IPS-NIHi7 (cell line): ENCODE measurements around the gene MAEA.
"Not testable (repeated sequence)": the region's sequence is repeated elsewhere in the genome, so short reads cannot be mapped to it uniquely, and the experiment has no call there.

ENCODE experiments used
- DNase-seq: peaks from one replicate; pipeline ENCODE4 v3.0.0; 2012; ENCODE audit warnings: mixed read lengths; ENCODE audit errors: extremely low spot score

MAEA gene

DNA sequence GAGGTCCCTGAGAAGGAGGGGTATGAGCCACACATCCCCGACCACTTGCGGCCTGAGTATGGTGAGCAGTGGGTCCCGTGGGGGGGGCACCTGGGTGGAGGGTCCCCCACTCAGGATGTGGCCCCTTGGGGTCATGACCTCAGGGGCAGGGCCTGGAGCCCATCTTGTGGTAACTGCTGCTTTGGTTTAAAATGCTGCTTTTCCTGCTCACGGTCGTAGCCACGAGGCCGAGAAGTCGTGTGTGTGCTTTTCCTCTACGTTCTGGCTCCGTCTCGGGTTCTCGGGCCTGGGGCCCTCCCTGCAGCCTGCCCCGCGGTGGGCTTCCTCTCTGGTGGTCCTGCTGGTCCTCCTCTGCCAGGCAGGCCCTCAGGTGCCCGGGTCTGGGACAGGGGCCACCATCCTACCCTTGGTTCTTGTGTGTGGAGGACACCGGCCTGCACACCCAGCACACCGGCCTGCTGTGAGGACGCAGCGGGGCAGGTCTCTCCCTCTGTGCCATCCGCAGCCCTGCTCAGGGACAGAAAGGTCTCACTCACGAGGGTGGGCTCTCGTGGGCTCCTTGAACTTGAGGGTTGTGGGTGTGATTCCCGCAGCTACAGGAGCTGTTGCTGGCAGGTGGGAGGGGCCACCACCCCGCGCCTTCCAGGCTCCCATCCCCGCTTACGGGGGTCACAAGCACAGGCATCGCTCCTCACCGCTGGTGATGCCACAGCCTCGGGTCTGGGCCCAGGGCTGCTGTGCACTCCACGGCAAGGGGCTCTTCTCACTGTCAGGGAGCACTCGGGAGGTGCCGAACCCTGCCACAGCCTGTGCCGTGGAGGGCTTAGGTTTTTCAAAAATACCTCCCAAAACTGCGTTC is 76.9 kb downstream of the MAEA start:
- no peak for DNase-seq

DNA sequence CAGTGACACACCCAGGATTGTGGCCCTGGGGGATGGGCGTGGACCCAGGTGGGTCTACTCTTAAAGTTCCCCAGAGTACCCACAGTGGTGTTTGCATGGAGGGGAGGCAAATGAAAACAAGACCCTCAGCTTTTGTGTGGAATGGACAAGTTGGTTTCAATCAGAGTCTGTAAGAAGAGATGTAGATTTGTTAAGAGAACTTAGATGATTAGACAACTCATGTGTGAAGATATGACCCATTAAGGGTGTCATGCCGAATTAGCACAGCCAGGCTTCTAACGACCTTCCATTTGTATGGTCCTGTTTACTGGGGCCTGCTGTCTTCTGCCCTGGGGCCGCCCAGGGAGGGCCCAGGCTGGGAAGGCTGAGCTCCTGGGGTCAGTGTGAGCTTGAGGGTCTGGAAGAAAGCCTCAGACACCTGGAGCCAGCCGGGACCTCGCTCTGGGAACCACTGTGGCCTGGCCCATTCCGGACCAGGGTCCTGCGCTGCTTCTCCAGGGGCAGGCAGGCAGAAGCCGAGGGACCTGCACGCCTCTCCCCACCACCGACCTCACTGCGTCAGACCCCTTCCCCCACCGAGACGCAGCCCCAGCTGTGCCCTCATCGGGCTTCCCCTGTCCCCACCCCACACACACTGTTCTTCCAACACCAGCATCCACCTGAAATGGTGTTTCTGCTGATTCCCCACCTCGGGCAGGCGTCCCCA is 77.7 kb downstream of the MAEA start:
- DNase-seq = no peak

DNA sequence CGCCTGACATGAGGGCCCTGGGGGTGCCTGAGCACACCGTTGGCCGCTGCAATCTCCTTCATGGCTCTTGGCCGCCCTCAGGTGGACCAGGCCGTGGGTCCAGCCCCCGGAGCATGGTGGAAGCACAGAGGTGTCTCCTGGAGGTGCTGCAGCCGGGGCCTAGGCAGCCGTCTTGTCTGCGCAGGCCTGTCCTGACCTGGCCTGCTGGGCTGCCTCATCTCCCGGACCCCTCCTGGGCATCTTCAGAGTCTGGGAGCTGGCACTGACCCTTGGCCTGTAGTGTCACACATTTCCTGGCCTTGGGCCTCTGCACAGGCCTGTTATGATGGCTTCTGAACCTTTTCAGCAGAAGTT is 78.2 kb downstream of the MAEA start:
- no peak for DNase-seq

DNA sequence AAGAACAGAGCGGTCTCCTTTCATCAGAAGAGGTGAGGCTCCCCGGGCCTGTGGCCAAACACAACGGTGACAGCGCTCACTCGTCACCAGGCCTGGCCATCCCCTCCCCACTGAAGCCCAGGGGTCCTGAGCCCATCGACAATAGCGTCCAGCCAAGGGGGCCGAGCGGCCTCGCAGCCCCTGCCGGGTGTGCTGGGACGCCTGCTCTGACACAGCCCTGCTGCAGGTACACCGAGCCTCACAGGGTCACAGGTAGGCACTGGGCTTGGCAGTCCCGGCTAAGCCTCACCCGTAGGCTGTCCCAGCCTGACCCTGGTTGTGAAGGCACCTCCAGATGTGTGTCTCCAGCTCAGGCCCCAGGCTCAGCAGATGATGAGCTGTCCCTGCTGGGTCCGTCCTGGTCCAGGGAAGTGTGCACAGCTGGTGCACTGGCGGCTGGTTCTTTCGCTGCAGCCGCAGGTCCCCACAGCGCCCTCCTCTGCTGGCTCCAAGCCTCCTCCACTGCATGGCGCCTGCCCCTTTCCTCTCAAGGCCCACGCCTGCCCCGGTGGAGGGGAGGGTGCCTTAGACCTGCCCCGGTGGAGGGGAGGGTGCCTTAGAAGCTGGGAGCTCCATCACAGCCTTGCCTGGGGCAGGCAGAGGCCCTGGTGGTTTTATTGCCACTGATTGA is 78.9 kb downstream of the MAEA start:
- no peak for DNase-seq

DNA sequence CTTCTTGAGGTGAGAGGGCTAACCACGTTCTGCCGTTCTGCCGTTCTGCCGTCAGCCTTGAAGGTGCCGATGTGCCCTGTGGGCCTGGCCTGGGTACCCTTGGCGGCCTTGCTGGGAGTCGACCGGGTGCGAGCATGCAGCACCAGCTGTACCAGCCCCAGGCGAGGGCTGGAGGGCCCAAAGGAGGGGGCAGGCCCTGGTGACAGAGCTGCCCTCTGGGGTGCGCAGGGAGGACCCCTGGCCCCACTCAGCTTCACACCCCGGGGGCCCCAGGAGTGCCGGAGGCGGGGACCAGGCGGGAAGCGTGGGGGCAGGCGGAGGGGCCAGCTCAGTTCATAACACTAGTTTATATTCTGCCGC is 79.4 kb downstream of the MAEA start:
- DNase-seq = no peak

DNA sequence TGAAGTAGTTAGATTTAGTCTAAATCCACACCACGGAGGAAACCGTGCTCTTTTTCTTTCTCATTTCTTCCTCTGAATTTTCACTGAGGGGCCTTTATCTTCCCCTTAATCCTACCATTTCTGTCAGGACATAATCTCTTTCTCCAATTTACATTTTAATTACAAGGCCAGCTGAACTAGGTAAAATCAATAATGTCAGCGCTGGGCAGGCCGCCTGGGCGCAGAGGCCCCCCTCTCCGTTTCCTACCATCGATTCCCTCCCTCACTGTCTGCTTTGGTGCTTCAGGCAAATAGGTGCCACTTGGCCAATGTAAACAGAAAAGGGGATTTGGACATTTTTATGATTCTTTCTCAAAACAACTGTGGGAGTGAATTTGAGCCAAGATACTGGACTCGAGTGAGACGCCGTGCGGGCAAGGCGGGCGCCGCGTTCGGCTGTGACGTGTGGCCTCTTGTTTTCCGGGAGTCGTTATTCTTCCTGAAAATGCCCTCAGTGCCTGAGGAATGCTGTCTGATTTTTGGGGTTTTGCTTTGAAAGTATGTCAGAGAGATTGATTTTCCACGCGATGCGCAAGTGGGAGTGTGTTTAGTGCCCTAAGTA is 79.9 kb downstream of the MAEA start:
- DNase-seq = no peak

DNA sequence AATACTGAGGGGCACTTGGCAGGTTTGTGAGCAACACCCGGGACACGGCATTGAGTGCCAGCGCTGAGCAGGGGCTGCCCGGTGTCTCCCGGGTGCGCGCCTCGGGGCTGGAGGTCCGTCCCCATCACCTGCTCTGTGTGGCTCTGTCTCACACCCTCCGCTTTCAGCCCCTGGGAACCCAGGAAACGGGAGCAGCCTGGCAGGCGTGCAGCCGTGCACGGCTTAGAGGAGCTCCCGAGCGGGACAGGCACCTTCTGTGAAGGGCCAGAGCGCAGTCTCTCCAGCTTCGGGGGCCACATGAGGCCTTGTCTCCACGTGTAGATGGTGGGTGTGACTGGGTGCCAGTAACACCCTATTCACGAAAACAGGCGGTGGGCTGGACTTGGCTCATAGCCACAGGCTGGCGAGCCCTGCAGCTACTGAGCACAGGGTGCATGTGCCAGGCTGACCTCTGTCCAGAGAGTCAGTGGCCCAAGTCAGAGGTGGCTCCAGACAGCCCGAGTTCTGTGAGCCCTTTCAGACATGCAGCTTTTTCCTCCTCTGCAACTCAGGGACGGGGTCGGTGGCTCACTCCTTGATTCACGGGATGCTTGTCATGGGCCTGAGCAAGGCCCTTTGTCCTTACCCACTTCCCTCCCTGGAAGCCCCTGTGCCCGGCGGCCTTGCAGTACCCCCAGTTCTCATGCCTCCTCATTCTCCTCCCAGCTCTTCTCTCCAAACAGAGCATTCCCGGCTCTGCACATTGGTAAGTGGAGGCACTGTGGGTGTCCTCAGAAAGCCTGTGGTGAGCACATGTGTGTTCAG is 80.8 kb downstream of the MAEA start:
- DNase-seq = no peak

DNA sequence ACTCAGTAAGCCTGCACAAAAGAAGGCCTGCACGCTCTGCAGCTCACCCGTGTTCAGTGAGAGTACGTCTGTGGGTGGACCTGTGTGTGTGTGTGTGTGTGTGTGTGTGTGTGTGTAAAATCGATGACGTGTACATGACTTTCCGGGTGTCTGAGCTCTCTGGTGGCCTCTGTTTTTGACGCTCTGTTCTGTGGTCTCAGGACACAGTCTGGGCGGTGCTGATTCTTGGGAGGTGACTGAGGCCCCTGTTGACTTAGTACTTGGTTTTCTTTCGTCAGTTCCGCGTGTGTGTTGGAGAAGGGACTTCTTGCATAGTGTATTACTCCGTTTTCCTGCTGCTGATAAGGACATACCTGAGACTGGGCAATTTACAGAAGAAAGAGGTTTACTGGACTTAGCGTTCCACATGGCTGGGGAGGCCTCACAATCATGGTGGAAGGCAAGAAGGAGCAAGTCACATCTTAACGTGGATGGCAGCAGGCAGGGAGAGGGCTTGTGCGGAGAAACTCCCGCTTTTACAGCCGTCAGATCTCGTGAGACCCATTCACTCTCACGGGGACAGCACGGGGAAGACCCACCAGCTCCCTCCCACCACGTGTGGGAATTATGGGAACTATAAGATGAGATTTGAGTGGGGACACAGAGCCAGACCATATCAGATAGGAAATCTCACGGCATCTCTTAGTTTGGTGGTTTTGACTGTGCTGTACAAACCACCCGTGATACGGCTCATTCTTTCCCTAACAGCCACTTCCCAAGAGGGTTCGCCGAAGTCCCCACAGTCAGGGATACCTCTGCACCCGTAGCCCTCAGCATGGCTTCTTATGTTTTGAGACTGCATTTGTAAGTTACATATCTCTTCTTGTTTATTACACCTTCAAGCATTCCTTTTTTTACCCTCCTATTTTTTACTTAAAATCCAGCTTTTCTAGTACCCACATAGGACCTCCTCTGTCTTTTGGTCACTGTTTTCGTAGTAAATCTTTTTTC is 81.8 kb downstream of the MAEA start:
- DNase-seq = no peak

DNA sequence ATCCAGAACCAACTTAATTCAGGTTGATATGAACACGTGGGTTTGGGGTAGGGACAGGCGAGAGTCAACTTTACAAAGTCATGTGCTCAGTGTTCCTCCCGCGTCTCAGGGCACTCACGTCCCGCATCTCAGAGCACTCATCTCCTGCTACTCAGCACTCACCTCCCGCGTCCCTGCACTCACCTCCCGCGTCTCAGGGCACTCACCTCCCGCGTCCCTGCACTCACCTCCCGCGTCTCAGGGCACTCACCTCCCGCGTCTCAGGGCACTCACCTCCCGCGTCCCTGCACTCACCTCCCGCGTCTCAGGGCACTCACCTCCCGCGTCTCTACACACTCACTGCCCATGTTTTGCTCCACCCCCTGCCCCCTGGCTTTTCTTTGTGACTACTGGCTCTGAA is 82.9 kb downstream of the MAEA start:
- not testable (repeated sequence) for DNase-seq

DNA sequence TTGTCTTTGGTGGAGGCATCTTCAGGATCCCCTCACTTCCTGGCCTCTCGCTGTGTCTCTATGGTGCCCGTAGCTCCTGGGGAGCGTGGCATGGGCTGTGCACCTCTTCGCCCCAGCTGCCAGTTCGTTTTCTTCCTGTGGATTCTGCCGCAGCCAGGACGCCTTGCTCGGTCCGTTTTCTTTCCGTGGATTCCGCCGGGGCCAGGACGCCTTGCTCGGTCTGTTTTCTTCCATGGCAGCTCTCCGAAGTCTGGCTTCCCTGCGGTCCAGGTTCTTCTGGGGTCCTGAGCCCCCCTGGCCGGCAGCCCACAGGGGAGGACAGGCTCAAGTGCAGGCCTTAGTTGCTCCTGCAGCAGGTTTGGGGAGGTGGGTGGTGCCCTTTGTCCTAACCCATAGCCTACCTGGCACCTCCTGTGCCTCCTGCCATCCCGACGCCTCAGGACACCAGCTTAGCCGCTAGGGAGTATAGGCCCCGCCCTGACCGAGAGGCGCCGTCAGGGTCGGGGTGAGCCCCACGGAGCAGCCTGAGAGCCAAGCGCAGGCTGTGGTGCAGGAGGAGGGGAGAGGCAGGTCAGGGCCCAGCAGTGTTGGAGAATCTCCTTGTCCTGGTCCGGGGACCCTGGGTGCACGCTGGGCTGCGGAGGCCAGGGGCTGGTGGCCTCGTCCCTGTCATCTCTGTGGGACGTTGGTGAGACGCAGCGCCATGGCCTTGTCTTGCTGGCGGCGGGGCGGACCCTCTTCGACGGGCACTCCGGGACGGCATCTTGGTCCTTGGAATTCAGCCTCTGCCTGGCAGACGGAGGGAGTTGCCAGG is 84.4 kb downstream of the MAEA start:
- no peak for DNase-seq

DNA sequence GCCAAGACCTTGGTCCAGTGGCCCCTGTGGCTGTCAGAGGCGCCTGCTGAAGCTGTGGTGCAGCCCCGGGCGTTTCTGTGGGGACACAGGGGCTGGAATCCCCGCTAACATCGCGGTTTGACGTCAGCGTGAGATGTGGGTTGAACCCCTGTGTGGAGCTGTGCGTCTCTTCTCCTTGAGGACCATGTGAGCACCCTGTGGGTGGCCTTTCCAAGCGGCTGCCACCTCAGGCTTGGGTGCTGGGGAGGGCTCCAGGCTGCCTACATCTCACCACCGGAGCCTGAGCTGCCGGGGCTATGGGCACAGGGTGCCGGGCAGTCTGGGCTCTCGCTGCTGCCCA is 85.0 kb downstream of the MAEA start:
- no peak for DNase-seq

DNA sequence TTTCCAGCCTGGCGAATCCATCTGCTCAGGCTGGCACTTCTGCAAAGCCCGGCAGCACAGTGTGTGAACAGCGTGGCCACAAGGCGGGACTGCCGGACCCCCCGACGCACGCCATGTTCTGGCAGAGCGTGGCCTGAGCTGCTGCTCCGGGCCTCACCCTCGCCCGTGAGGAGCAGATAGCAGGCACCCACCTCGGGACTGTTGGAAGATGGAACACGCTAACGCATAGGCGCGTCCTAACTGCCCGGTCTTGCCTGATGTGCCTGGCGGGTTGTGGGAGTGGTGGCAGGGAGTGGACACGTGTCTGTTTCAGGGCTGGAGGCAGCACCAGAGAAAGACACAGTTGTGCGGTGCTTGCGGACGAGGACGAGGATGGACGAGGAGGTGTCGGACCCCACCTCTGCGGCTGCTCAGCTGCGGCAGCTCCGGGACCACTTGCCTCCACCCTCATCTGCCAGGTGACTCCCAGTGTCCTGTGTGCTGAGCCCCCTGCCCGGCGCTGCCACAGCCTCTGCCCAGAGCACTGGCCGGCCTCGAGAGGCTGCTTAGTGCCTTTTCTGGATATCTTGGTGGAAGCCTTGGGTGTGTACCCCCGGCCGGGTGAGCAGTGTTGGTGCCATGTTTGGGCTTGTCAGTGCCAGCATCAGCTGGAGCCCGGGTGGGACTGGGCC is 85.5 kb downstream of the MAEA start:
- DNase-seq = no peak

DNA sequence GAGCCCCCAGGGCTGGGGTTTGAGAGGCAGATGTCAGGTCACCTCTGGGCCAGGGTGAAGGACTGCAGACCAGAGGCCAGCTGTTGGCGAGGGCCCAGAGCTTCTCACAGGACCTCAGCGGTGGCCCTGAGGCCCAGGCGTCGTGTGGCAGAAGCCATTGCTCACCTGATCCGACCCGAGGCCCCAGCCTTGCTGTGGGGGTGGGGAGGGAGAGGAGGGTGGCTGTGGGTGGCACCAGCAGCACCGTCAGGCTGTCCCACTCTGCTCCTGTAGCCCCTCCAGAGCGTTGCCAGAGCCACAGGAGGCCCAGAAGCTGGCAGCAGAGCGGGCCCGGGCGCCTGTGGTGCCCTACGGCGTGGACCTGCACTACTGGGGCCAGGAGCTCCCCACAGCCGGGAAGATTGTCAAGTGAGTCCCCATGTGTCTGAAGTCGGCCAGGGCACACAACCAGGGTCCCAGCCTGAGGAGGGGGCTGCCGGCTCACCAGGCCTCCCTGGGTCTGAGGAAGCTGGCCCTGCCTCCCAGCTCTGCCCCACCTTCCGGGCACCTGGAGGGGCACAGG is 86.2 kb downstream of the MAEA start:
- no peak for DNase-seq

DNA sequence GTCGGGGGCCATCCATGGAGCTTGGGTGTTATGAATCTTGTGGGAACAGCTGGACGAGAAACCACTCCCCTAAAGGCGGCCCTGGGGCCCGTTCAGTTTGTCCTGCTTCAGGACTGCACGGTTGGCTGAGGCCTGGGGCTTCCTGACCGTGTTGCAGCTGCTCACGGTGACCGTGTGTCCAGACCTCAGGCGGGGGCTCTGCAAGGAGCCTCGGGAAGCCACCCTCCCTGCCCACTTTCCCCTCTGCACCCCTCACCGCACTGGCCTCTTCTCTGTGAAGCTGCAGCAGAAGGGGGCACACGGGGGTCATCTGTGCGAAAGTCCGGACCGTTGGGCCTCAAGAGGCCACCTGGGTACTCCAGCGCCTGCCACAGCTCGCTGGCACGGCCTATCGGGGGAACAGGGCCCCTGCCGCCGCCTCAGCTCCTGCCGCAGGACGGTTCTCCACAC is 86.7 kb downstream of the MAEA start:
- no peak for DNase-seq

DNA sequence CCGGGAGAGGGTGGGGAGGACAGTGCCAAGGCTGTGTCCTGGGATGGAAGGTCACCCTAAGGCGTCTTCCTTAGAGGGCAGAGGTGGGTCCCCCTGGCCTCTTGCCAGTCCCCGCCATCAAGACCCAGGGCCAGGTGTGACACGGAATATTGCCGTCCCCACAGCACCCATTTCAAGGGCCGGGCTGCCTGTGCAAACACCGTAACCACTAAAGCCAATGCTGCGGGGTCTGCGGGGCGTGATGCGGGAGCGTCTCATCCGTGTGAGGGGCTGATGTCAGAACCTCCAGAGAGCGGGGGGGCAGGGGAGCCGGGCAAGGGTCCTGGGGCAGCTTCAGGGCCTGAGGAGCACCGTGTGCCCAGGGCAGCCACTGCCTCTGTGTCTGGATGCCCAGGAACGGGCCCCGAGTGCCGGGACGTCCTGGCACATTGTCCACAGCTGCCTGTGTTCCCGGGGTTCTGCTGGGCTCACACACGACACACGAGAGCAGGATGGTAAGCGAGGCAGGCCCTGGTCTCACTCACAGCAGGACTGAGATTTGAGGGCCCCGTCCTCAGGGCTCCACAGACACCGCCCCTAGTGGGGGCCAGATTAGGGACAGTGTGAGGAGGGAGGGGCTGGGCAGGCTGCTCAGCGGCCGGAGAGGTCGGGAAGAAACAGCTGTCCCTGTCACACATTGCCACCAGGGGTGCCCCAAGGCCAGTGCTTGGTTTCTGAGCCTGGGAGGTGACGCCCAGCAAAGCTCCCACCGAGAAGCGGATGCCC is 87.3 kb downstream of the MAEA start:
- no peak for DNase-seq

DNA sequence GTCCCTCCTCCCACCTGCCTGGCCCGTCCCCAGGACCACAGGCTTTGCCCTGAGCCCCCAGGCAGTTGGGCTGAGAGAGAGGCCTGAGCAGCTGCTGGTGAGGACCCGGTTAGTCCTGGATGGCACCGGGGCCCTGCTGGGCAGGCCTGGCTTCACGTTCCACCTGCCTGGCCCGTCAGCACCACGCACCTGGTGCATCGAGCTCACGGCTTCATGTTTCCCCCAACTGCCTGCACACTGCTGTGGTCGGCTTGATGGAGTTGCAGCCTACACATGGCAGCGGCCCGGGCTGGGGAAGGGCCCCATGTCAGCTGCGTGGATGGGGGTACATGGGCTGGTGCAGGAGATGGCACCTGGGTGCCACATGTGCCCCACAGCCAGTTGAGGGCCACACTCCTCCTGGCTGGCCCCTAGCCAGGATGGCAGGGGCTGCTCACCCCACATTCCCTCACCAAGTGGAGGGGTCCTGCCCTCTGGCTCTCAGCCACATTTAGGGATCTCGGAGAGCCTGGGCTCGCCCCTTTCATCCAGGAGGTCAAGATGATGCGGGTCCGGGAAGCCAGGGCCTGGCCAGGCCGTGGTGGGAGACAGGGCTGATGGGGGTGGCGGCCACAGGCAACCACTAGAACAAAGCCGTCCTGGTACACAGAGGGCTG is 88.0 kb downstream of the MAEA start:
- no peak for DNase-seq

DNA sequence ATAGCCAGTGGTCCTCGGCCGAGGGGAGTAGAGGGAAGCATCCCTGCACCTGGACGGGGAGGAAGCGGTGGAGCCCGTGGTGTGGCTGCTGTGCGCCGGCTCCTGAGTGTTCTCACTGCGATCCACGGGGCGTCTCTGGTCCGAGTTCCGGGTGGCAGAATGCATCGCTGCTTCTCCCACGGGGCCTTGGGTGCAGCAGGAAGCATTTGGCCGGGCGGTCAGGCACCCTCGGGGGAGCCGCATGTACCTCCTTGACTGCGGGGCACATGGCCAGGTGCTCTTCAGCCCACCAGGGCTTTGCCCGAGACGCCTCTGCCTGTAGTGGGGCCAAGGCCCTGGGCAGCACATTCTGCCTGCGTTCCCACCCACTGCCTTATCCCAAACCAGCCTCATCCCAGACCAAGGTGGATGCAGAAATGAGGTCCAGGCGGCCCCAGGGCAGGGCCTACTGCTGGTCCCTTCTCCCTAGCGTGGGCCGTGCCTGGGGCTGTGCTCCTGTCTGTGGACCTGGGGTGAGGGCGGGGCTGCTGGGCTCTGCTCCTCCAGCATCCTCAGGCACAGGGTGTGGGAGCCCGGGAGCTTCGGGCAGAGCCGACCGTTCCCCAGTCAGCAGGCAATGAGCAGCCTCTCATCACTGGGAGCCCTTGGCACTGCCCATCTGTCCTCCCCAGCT is 89.0 kb downstream of the MAEA start:
- DNase-seq = no peak
